ENCODE measurements around the gene LRP6.

The LRP6 gene

DNA sequence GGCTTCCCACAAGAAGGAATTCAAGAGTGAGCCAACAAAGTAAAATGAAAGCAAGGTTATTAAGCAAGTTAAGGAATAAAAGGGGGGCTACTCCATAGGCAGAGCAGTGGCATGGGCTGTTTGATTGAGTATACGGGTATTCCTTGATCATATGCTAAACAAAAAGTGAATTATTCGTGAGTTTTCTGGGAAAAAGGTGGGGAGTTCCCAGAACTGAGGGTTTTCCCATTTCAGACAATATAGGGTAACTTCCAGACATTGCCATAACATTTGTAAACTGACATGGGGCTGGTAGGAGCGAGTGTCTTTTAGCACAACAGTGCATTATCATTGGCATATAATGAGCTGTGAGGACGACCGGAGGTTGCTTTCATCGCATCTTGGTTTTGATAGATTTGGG lies 198.1 kb downstream of the LRP6 start:
- DNase-seq, result no peak

All from activated CD4-positive, CD25-positive, alpha-beta regulatory T cell (primary cell).